WI38 (cell line): Measurements from ENCODE around the gene LPO.

Source experiments
- H3K4me3 ChIP-seq: 2 replicates; pipeline ENCODE4 v1.5.1; 2011; ENCODE audit warnings: low read depth, mild to moderate bottlenecking, control low read depth, low read length
- CTCF ChIP-seq: IDR thresholded peaks from 2 replicates; pipeline ENCODE4 v1.5.1; 2012; ENCODE audit warnings: low read depth, mild to moderate bottlenecking, control low read depth, low read length

LPO gene

GRCh38 chr17:58253082-58253481 is 14.7 kb downstream of the LPO start:
- no peak for TF ChIP-seq CTCF
- no peak overlapping the region for H3K4me3 ChIP-seq

GRCh38 chr17:58254803-58255202 is 16.4 kb downstream of the LPO start:
- no peak for TF ChIP-seq CTCF
- no peak overlapping the region for H3K4me3 ChIP-seq

GRCh38 chr17:58262149-58262548 is 23.8 kb downstream of the LPO start:
- H3K4me3 ChIP-seq: no peak overlapping the region
- TF ChIP-seq CTCF: no peak

- H3K4me3 ChIP-seq: no peak overlapping the region
- no peak for TF ChIP-seq CTCF
Observed at GRCh38 chr17:58263773-58264172, 25.4 kb downstream of the LPO start.

GRCh38 chr17:58264407-58265103 is 26.2 kb downstream of the LPO start:
- TF ChIP-seq CTCF: no peak
- H3K4me3 ChIP-seq: no peak overlapping the region

GRCh38 chr17:58265271-58265670 is 26.9 kb downstream of the LPO start:
- no peak for TF ChIP-seq CTCF

GRCh38 chr17:58265902-58266875 is 27.8 kb downstream of the LPO start:
- no peak overlapping the region for H3K4me3 ChIP-seq
- TF ChIP-seq CTCF: no peak

More at GRCh38 chr17:58265271-58265670, 26.9 kb downstream of the LPO start:
- H3K4me3 ChIP-seq: no peak overlapping the region
